Ishikawa (cell line): ENCODE data around the gene RRM2.

ENCODE experiments used
- CEBPB ChIP-seq: IDR thresholded peaks from 2 replicates; pipeline ENCODE4 v1.6.1; 2012
- CREB1 ChIP-seq: IDR thresholded peaks from 2 replicates; pipeline ENCODE4 v1.6.1; 2012; ENCODE audit warnings: low read depth
- EGR1 ChIP-seq: IDR thresholded peaks from 2 replicates; pipeline ENCODE4 v1.6.1; 2012
- EP300 ChIP-seq: IDR thresholded peaks from 2 replicates; pipeline ENCODE4 v1.6.1; 2012; ENCODE audit warnings: borderline replicate concordance
- FOXM1 ChIP-seq: IDR thresholded peaks from 2 replicates; pipeline ENCODE4 v1.6.1; 2012; ENCODE audit warnings: low read depth, borderline replicate concordance
- MAX ChIP-seq: IDR thresholded peaks from 2 replicates; pipeline ENCODE4 v1.6.1; 2012
- NFIC ChIP-seq: IDR thresholded peaks from 2 replicates; pipeline ENCODE4 v1.6.1; 2012
- RAD21 ChIP-seq: IDR thresholded peaks from 2 replicates; pipeline ENCODE4 v1.6.1; 2012; ENCODE audit warnings: low read depth
- REST ChIP-seq: IDR thresholded peaks from 2 replicates; pipeline ENCODE4 v1.6.1; 2012; ENCODE audit warnings: low read depth, mild to moderate bottlenecking
- TAF1 ChIP-seq: IDR thresholded peaks from 2 replicates; pipeline ENCODE4 v1.6.1; 2012; ENCODE audit warnings: low read depth, mild to moderate bottlenecking
- TCF12 ChIP-seq: IDR thresholded peaks from 2 replicates; pipeline ENCODE4 v1.6.1; 2012; ENCODE audit warnings: low read depth
- TEAD4 ChIP-seq: IDR thresholded peaks from 2 replicates; pipeline ENCODE4 v1.6.1; 2012
- YY1 ChIP-seq: IDR thresholded peaks from 2 replicates; pipeline ENCODE4 v1.6.1; 2012; ENCODE audit warnings: low read depth
- ZBTB7A ChIP-seq: IDR thresholded peaks from 2 replicates; pipeline ENCODE4 v1.6.1; 2012; ENCODE audit warnings: low read depth
- TF ChIP-seq, protein P1 (sequence below): IDR thresholded peaks from 2 replicates; pipeline ENCODE4 v1.6.1; 2012

Gene RRM2

DNA sequence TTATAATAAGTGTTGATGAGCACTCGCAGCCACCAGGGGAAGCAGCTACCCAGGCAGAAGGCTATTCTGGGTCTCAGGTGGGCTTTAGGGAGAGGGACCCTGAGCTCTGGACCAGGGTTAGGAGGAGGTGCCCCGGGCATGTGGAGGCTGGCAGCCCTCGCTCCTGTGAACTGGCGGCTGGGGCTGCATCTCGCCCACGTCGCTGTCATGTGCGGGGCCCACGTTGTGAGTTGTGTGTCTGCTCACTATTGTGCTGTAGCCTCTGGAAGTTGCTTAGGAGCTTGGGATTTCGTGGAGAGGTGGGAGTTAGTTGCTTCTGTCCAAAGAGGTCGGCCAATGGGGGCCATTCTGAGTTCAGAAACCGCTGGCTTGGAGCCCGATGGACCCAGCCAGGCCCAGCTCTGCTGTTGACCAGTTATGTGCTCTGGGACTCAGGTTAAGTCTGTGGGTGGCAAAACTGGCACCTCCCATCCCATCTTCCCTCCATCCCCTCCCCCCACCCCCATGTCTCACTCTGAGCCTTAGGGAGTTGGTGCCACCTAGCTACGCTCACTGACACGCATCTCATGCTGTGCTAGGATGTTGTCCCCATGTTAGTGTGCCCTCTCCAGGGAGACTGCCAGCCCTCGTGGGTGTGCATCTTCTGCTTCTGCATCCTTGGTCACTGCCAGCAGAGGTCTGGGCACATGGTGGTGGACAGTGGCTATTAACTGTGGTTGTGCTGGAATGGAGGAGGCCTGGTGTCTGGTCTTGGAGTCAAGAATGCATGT lies 18.5 kb downstream of the RRM2 start:
- TF ChIP-seq CEBPB (no peak), MAX (no peak), EP300 (no peak), RAD21 (0 out of 2 replicates have a peak, but pooled peaks have one; percentile 6), REST (no peak), YY1 (no peak), ZBTB7A (no peak)

DNA sequence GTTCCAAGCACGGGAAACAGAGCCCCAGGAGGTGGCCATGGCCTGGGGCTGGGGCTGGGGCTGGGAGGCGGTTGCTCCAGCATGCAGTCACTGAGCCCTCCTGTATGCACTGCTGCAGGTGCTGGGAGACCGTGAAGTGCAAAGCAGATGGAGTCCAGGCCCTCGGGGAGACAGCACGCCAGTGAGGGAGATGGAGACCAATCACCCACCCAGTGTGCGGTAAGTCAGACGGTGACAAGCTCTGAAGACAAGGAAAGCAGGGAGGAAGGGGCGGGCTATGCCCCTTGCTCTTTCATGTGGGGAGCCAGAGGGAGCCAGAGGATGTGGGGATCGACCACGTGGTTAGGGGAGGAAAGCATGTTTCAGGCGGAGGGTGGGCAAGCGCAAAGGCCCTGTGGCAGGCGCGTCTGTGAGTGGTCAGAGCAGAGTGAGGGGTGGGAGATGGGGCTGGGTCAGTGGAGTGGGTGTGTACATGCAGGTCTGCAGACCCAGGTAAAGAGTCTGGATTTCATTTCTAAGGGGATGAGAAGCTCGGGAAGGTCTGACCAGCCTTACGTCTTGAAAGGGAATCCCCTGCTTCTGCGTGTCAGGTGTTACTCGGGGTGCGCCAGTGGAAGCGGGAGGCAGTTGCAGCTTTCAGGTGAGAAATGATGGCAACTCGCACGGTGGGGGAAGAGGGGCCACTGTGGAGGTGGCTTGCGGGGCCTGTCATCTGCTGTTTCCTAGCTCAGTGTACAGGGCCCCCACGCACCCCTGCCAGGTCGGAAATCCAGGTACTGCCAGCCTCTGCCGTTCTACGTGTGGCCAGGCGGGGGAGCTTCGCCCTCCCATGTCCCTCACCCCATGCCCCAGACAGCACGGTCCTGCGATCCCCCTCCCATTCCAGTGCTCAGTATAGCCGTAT lies 19.4 kb downstream of the RRM2 start:
- peak; percentile 69 for TF ChIP-seq RAD21
- no peak for TF ChIP-seq TEAD4

DNA sequence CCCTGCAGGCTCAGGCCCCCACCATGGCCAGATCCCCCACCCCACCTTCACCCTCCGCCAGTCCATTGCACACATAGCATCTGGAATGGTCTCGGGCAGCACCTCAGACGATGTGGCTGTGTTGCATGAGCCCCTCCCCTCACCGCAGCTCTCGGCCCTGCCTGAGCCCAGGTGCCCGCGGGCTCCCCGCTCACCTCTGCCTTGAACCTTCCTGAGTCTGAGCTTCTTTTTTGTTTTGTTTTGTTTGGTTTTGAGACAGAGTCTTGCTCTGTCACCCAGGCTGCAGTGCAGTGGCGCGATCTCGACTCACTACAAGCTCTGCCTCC lies 20.1 kb downstream of the RRM2 start:
- no peak for TF ChIP-seq CREB1
- no peak for TF ChIP-seq EP300
- TF ChIP-seq TCF12: no peak
- TF ChIP-seq NFIC: no peak
- TF ChIP-seq FOXM1: no peak

- TF ChIP-seq, protein P1, sequence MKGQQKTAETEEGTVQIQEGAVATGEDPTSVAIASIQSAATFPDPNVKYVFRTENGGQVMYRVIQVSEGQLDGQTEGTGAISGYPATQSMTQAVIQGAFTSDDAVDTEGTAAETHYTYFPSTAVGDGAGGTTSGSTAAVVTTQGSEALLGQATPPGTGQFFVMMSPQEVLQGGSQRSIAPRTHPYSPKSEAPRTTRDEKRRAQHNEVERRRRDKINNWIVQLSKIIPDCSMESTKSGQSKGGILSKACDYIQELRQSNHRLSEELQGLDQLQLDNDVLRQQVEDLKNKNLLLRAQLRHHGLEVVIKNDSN: no peak
- TF ChIP-seq FOXM1 (no peak), TEAD4 (no peak), REST (no peak), CREB1 (no peak), MAX (no peak), EGR1 (no peak), ZBTB7A (no peak), TAF1 (no peak), NFIC (no peak), CEBPB (no peak), TCF12 (no peak)
Measured at GRCh38 chr2:10144771-10145518, 22.4 kb downstream of the RRM2 start.

DNA sequence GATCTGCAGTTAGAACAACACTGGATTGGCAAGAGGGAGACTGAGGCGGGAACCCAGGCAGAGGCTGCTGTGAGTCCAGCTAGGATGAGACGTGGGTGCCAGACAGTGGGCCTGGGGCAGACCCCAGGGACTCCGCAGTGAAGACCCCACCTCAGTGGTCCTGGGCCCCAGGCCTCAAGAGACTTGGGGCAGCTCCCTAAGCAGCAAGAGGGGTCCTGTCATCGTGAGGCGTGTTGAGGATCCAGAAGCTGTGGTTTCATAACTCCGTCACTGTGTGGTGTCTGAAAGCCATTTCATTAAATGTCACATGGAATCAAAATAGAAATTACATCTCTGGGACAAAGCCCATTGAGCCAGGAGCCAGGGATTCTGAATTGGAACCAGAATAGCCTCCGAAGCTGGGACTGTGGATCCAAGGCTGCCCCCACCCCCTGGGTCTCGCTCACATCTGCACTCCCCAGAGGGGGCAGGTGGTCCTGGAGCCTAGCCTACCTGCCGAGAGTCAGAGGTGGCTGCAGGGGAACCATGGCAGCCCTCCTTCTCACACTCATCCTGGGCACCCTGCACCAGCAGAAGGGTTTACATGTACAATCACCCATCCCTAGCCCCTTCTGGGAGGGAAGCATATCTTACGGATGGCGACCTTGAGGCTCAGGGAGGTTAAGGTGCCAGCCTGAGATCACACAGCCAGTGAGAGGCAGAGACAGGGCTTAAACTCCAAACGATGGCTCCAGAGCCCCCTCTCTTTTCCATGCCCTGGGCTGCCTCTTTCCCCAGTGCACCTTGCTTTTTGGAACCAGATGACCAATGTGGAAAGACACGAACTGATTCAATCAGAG lies 23.2 kb downstream of the RRM2 start:
- no peak for TF ChIP-seq CREB1
- TF ChIP-seq TAF1: no peak
- no peak for TF ChIP-seq ZBTB7A
- TF ChIP-seq TEAD4: no peak
- no peak for TF ChIP-seq RAD21
